Measurements from ENCODE around the gene ATP5PD.
"Not testable (repeated sequence)": the region's sequence is repeated elsewhere in the genome, so short reads cannot be mapped to it uniquely, and the experiment has no call there.

ATP5PD gene

DNA sequence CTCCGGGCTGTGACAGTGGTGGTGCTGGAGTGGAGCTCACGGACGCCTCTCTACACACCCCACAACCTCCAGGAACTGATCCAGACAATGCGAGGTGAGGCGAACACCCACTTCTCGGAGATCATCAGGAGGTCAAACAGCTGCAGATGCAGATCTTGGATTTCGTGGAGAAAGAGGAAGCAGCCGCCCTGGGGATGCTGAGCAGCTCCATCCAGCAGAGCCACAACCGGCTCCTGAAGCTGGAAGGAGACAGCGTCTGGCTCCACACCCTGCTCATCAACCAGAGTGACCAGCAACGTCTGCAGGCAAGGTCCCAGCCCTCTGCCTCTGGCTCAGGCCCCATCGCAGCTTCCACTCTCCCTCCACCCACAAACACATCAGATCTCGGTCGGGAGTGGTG lies 27.8 kb upstream of the ATP5PD start:
- TF ChIP-seq, protein P1, sequence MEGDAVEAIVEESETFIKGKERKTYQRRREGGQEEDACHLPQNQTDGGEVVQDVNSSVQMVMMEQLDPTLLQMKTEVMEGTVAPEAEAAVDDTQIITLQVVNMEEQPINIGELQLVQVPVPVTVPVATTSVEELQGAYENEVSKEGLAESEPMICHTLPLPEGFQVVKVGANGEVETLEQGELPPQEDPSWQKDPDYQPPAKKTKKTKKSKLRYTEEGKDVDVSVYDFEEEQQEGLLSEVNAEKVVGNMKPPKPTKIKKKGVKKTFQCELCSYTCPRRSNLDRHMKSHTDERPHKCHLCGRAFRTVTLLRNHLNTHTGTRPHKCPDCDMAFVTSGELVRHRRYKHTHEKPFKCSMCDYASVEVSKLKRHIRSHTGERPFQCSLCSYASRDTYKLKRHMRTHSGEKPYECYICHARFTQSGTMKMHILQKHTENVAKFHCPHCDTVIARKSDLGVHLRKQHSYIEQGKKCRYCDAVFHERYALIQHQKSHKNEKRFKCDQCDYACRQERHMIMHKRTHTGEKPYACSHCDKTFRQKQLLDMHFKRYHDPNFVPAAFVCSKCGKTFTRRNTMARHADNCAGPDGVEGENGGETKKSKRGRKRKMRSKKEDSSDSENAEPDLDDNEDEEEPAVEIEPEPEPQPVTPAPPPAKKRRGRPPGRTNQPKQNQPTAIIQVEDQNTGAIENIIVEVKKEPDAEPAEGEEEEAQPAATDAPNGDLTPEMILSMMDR (conservative IDR thresholded peaks at IDR 0.05; ENCODE audit: low read depth, low read length), result no peak
- no peak overlapping the region for H3K4me3 ChIP-seq (ENCODE audit: low read depth, low read length)
- no peak for DNase-seq (ENCODE audit: low read depth)

DNA sequence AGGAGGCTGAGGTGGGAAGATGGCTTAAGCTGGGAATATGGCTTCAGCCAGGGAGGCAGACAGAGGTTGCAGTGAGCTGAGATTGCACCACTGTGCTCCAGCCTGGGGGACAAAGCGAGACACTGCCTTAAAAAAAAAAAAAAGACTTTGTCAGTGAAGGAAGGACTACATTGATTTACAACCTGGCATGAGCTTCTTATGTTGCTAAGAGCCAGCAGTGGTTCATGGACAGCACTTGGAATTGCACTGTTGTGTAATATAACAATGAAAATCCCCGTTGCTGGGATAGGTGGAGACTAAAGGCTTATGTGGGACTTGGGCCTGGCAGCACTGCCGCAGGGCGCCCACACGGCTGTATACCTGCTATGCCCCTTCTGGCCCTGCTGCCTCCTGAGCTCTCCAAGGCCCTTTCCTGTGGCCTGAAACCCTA lies 26.9 kb upstream of the ATP5PD start:
- TF ChIP-seq, protein P1 (conservative IDR thresholded peaks at IDR 0.05; ENCODE audit: low read depth, low read length), result no peak
- DNase-seq (ENCODE audit: low read depth), result no peak
- H3K4me3 ChIP-seq (ENCODE audit: low read depth, low read length), result no peak overlapping the region

DNA sequence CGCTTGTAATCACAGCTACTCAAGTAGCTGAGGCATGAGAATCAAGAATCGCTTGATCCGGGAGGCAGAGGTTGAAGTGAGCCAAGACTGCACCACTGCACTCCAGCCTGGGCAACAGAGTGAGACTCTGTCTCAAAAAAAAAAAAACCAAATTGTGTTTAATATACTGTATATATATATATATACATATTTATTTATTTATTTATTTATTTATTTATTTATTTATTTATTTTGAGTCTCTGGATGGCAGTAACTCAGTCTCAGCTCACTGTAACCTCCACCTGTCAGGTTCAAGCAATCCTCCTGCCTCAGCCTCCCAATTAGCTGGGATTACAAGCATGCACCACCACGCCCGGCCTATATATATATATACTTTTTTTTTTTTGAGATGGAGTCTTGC lies 26.1 kb upstream of the ATP5PD start:
- DNase-seq (ENCODE audit: low read depth); H3K4me3 ChIP-seq (ENCODE audit: low read depth, low read length): not testable (repeated sequence)

DNA sequence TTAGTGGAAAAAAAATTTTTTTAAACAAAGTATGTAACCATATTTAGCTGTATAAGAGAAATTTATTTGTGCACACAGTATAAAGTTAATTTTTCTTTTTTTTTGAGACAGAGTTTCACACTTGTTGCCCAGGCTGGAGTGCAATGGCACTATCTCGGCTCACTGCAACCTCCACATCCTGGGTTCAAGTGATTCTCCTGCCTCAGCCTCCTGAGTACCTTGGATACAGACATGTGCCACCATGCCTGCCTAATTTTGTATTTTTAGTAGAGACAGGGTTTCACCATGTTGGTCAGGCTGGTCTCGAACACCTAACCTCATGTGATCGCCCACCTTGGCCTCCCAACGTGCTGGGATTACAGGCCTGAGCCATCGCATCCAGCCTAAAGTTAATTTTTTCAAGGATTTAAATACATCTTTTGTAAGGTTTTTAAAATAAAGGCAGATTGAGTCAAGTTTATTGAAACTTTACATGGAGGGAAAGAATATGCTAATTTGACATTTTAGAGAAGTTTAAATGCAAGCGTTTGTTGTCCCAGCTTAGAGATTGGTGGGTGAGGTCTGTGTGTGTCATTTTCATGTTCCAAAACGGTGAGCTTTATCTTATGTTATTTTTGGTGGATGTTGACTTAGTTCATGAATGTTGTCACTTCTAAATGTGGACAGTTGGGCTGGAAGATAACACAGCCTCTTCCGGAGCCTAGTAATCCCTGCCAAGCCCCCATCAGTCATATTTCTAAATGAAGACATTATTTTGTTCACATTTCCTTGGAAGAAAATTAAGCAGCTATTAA lies 24.9 kb upstream of the ATP5PD start:
- DNase-seq (ENCODE audit: low read depth); H3K4me3 ChIP-seq (ENCODE audit: low read depth, low read length): not testable (repeated sequence)

DNA sequence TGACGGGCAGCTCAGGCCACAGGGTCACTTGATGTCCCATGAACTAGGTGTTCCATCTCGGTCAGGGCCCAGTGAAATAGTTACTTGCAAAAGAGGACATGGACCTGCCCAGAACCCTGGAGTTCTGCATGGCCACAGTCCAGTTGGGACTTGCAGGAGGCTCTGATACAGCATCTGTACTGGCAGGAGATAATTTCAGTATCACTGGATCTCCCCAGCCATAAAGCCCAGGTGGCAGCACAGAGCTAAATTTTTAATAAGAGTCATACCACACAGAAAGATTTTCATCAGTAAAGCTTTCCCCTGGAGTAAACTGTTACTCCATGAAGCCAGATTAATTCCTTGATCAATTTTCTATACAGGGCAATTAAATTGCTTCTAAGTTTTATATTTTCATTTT lies 23.0 kb upstream of the ATP5PD start:
- peak; percentile 64 for DNase-seq (ENCODE audit: low read depth)
- TF ChIP-seq, protein P1 (conservative IDR thresholded peaks at IDR 0.05; ENCODE audit: low read depth, low read length), result peak; percentile 65
- H3K4me3 ChIP-seq (ENCODE audit: low read depth, low read length), result no peak overlapping the region

DNA sequence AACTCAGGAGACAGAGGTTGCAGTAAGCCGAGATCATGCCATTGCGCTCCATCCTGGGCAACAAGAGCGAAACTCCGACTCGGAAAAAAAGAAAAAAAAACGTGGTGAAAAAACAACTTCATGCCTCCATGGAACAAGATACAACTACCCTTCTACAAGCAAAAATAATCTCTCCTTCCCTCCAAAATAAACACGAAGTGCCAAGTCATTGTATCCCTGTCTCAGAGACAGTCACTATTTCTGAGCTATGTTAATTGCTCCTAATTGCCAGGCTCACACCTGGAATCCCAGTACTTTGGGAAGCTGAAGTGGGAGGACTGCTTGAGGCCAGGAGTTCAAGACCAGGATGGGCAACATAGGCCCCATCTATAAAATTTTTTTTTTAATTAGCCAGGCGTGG lies 22.0 kb upstream of the ATP5PD start:
- DNase-seq (ENCODE audit: low read depth), result no peak
- H3K4me3 ChIP-seq (ENCODE audit: low read depth, low read length), result no peak overlapping the region
- TF ChIP-seq, protein P1 (conservative IDR thresholded peaks at IDR 0.05; ENCODE audit: low read depth, low read length), result no peak

DNA sequence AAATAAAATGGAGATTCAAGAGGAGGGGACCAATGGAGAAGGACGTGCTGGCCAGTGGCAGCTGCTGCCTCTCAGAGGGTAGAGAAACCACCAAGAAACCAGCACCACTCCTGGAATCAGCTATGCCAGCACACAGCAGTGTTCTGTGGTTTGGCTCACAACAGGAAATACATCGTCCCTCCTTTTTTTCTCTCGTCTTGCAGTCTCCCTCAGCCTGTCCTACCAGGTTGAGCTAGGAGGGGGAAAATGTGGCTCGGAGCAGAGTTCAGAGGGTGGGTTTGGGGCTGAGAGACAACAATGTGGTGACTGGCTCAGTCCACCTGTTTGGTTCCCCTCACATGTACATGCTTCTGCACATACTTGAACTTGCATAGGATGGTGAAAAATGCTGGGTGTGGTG lies 21.1 kb upstream of the ATP5PD start:
- no peak for DNase-seq (ENCODE audit: low read depth)
- H3K4me3 ChIP-seq (ENCODE audit: low read depth, low read length), result no peak overlapping the region
- TF ChIP-seq, protein P1 (conservative IDR thresholded peaks at IDR 0.05; ENCODE audit: low read depth, low read length), result no peak

DNA sequence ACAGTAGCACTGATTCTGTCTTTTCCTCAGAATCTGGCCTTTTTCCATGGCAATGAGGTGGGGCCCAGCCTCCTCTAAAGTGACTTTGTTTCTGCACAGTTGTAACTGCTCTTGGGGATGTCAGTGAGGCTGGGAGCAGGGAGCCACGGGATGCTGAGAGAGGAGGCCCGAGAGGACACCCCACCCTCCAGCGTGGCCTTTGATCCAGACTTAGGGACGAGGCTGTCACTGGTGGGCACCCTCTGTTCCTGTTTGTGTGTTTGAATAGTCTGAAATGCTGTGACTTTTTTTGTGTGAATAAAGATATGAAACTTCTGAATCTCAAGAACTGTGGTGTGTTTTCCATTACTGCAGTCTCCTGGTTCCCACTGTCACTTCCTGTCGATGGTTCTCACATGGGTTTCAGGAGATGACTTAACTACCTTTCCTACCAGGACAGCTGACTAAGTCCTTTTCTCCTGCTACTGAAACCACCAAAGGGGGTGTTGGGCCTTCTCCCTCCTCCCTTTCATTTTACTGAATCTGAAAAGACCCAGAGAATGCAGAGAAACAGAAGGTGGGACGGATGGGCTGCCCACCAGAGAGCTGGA lies 18.9 kb upstream of the ATP5PD start:
- DNase-seq (ENCODE audit: low read depth), result peak; percentile 63
- H3K4me3 ChIP-seq (ENCODE audit: low read depth, low read length), result no peak overlapping the region
- TF ChIP-seq, protein P1 (conservative IDR thresholded peaks at IDR 0.05; ENCODE audit: low read depth, low read length), result no peak

All from choroid plexus epithelial cell (primary cell).